Vagina (tissue), 2 donors: ENCODE data around the gene TMEM266.

Source experiments
- CTCF ChIP-seq, 3 experiments: fragments of 450-650 bp in 2 of 3; fragments of 200-600 bp in 1 of 3; sonication (generic) in 1 of 3; IDR thresholded peaks; one replicate each; pipeline ENCODE4 v1.5.1; 2017 to 2019; ENCODE audit warnings: antibody characterized with exemption in 3 of 3, mild to moderate bottlenecking in 2 of 3, moderate library complexity in 2 of 3
- POLR2A ChIP-seq, 2 donors: fragments of 450-650 bp; IDR thresholded peaks; one replicate each; pipeline ENCODE4 v1.6.1; 2017; ENCODE audit warnings: antibody characterized with exemption in 2 of 2, mild to moderate bottlenecking in 2 of 2, moderate library complexity in 2 of 2

- TF ChIP-seq POLR2A (IDR thresholded peaks at IDR 0.05), result no peak
- TF ChIP-seq CTCF (IDR thresholded peaks at IDR 0.05), result no peak
Measured at GRCh38 chr15:76251717-76252116, 191.9 kb downstream of the TMEM266 start.
